Neural cell (in vitro differentiated cells): Measurements from ENCODE around the gene TMEM184B. TPM values are rescaled to one million over a fixed set of nuclear protein-coding genes. Genes with fewer than 3 reads are reported as not detected.

Experiments used
- H2AFZ ChIP-seq: fragments of 200-600, 300-800 bp; sonication (generic), shearing (Covaris generic); 2 replicates; pipeline ENCODE4 v1.6.0; 2014; ENCODE audit warnings: low read depth, mild to moderate bottlenecking, antibody characterized with exemption, low read length, moderate library complexity
- H3F3A ChIP-seq: fragments of 200-600 bp; shearing (Covaris generic); 2 replicates; pipeline ENCODE4 v1.6.1; 2016; ENCODE audit warnings: mild to moderate bottlenecking, moderate library complexity, mixed read lengths, antibody characterized with exemption, low read length; ENCODE audit not compliant: insufficient read depth, poor library complexity, severe bottlenecking
- H3K27ac ChIP-seq: fragments of 200-600, 300-800 bp; sonication (generic), shearing (Covaris generic); 2 replicates; pipeline ENCODE4 v1.5.1; 2014; ENCODE audit warnings: mild to moderate bottlenecking, low read length, moderate library complexity
- H3K27me3 ChIP-seq: fragments of 300-800, 200-600 bp; sonication (generic), shearing (Covaris generic); 2 replicates; pipeline ENCODE4 v1.6.0; 2014; ENCODE audit warnings: mild to moderate bottlenecking, low read depth, low read length, moderate library complexity; ENCODE audit not compliant: insufficient read depth
- H3K36me3 ChIP-seq: fragments of 300-800, 200-600 bp; sonication (generic), shearing (Covaris generic); 2 replicates; pipeline ENCODE4 v1.5.1; 2014; ENCODE audit warnings: mild to moderate bottlenecking, antibody characterized with exemption, low read length, moderate library complexity; ENCODE audit not compliant: insufficient read depth
- H3K4me2 ChIP-seq: fragments of 300-800, 200-600 bp; sonication (generic), shearing (Covaris generic); 2 replicates; pipeline ENCODE4 v1.6.0; 2014; ENCODE audit warnings: mild to moderate bottlenecking, low read length
- H3K4me3 ChIP-seq: fragments of 300-800, 200-600 bp; sonication (generic), shearing (Covaris generic); 2 replicates; pipeline ENCODE4 v1.5.1; 2014; ENCODE audit warnings: mild to moderate bottlenecking, low read length, moderate library complexity
- H3K79me2 ChIP-seq: fragments of 200-600 bp; shearing (Covaris generic); replicated peaks from 2 replicates; pipeline ENCODE4 v1.6.0; 2014; ENCODE audit warnings: mild to moderate bottlenecking, low read length, moderate library complexity; ENCODE audit not compliant: insufficient read depth
- H3K9ac ChIP-seq: fragments of 300-800, 200-600 bp; sonication (generic), shearing (Covaris generic); 2 replicates; pipeline ENCODE4 v1.6.1; 2016; ENCODE audit warnings: mild to moderate bottlenecking, low read length, mixed read lengths
- H3K9me2 ChIP-seq: fragments of 200-600 bp; shearing (Covaris generic); 2 replicates; pipeline ENCODE4 v1.6.1; 2016; ENCODE audit warnings: mild to moderate bottlenecking, low read length, mixed read lengths; ENCODE audit not compliant: insufficient read depth
- H3K9me3 ChIP-seq: fragments of 200-600, 300-800 bp; sonication (generic), shearing (Covaris generic); 2 replicates; pipeline ENCODE4 v1.6.1; 2016; ENCODE audit warnings: mild to moderate bottlenecking, mixed run types, low read length, moderate library complexity, mixed read lengths
- H4K20me1 ChIP-seq: fragments of 200-600 bp; shearing (Covaris generic); 2 replicates; pipeline ENCODE4 v1.6.1; 2016; ENCODE audit warnings: mild to moderate bottlenecking, mixed run types; ENCODE audit not compliant: insufficient read depth
- CTCF ChIP-seq: fragments of 450-650 bp; IDR thresholded peaks from 2 replicates; pipeline ENCODE4 v1.5.1; 2014; ENCODE audit warnings: antibody characterized with exemption, mild to moderate bottlenecking, moderate library complexity; ENCODE audit not compliant: poor library complexity, severe bottlenecking
- EP300 ChIP-seq: fragments of 450-650 bp; conservative IDR thresholded peaks from 2 replicates; pipeline ENCODE4 v1.6.1; 2014; ENCODE audit warnings: antibody characterized with exemption, mild to moderate bottlenecking, moderate library complexity; ENCODE audit not compliant: poor library complexity, severe bottlenecking
- EZH2 ChIP-seq: fragments of 200-600, 300-800 bp; shearing (Covaris generic), sonication (generic); IDR thresholded peaks from 2 replicates; pipeline ENCODE4 v1.6.1; 2014; ENCODE audit warnings: antibody characterized with exemption, low read length, borderline replicate concordance, mild to moderate bottlenecking; ENCODE audit not compliant: insufficient read depth, poor library complexity, severe bottlenecking
- MXI1 ChIP-seq: fragments of 450-650 bp; conservative IDR thresholded peaks from 2 replicates; pipeline ENCODE4 v1.6.1; 2014; ENCODE audit warnings: antibody characterized with exemption, mild to moderate bottlenecking; ENCODE audit not compliant: poor library complexity, severe bottlenecking
- POLR2AphosphoS5 ChIP-seq: IDR thresholded peaks from 2 replicates; pipeline ENCODE4 v1.6.1; 2012
- RAD21 ChIP-seq: fragments of 450-650 bp; conservative IDR thresholded peaks from 2 replicates; pipeline ENCODE4 v1.6.1; 2014; ENCODE audit warnings: antibody characterized with exemption, mild to moderate bottlenecking, moderate library complexity
- SMC3 ChIP-seq: fragments of 450-650 bp; conservative IDR thresholded peaks from 2 replicates; pipeline ENCODE4 v1.6.1; 2014; ENCODE audit warnings: antibody characterized with exemption, mild to moderate bottlenecking, moderate library complexity; ENCODE audit not compliant: poor library complexity
- TAF1 ChIP-seq: IDR thresholded peaks from 2 replicates; pipeline ENCODE4 v1.6.1; 2012; ENCODE audit warnings: low read depth
- polyA plus RNA-seq: library from polyadenylated mRNA; depleted of rRNA; stranded (reverse); fragments of >200 nt; gene quantifications from 2 replicates; pipeline ENCODE4 v1.2.3, GENCODE V29; 2014
- TF ChIP-seq, protein P1 (sequence below): IDR thresholded peaks from 2 replicates; pipeline ENCODE4 v1.6.1; 2012; ENCODE audit warnings: borderline replicate concordance

The TMEM184B gene
- polyA plus RNA-seq, 1 donor from 2014 or later = 19.7 TPM

- H2AFZ ChIP-seq = no peak overlapping the region
- no peaks in the 10 kb centered on the region for H3K9me3 ChIP-seq
- no peak overlapping the region for H3K4me2 ChIP-seq
- no peaks in the 10 kb centered on the region for H3K36me3 ChIP-seq
- no peaks in the 10 kb centered on the region for H3F3A ChIP-seq
- H3K27ac ChIP-seq = no peak overlapping the region
- TF ChIP-seq, protein P1, sequence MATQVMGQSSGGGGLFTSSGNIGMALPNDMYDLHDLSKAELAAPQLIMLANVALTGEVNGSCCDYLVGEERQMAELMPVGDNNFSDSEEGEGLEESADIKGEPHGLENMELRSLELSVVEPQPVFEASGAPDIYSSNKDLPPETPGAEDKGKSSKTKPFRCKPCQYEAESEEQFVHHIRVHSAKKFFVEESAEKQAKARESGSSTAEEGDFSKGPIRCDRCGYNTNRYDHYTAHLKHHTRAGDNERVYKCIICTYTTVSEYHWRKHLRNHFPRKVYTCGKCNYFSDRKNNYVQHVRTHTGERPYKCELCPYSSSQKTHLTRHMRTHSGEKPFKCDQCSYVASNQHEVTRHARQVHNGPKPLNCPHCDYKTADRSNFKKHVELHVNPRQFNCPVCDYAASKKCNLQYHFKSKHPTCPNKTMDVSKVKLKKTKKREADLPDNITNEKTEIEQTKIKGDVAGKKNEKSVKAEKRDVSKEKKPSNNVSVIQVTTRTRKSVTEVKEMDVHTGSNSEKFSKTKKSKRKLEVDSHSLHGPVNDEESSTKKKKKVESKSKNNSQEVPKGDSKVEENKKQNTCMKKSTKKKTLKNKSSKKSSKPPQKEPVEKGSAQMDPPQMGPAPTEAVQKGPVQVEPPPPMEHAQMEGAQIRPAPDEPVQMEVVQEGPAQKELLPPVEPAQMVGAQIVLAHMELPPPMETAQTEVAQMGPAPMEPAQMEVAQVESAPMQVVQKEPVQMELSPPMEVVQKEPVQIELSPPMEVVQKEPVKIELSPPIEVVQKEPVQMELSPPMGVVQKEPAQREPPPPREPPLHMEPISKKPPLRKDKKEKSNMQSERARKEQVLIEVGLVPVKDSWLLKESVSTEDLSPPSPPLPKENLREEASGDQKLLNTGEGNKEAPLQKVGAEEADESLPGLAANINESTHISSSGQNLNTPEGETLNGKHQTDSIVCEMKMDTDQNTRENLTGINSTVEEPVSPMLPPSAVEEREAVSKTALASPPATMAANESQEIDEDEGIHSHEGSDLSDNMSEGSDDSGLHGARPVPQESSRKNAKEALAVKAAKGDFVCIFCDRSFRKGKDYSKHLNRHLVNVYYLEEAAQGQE = no peak
- no peak for TF ChIP-seq CTCF
- no peaks in the 10 kb centered on the region for H3K27me3 ChIP-seq
- no peak overlapping the region for H3K4me3 ChIP-seq
- H3K9me2 ChIP-seq = no peaks in the 10 kb centered on the region
- peaks cover 3% of the 10 kb centered on the region for H3K79me2 ChIP-seq
- peaks cover 6% of the 10 kb centered on the region for H4K20me1 ChIP-seq
- no peak overlapping the region for H3K9ac ChIP-seq
These were observed 13.9 kb downstream of the TMEM184B start for GRCh38 chr22:38258895-38259294.

DNA sequence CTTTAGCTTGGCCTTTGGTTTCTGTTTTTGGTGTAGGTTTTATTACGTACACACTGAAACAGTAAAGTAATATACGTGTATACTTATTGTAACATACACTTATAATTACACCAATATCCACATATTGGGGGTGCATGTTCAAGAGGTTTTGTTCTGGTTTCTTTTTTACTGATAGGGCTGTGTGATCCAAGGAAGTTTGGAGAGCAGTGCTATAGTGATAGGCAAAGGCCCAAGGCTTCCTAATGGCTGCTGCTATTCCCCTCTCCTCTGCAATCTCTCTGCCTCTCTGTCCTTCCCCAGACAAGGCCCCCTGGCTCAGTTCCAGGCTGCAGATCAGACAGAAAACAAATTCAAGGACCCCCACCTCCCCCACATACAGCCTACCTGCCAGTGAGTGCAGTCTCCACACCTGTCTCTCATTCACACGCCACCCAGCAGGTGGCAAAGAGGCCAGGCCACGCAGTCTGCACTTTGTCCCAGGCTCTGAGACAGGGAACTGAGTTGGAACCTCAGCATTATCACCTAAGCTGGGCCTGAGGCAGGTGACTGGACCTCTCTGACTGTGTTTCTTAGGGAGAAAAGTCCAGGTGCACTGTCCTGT is 15.1 kb downstream of the TMEM184B start:
- H2AFZ ChIP-seq = no peak overlapping the region

More for the DNA sequence above, 15.1 kb downstream of the TMEM184B start:
- Histone ChIP-seq H3K9ac (no peak overlapping the region), H3F3A (no peaks in the 10 kb centered on the region), H3K36me3 (no peaks in the 10 kb centered on the region), H3K27ac (no peak overlapping the region), H3K27me3 (no peaks in the 10 kb centered on the region), H3K4me2 (no peak overlapping the region), H3K4me3 (no peak overlapping the region), H3K9me3 (no peaks in the 10 kb centered on the region), H3K79me2 (peaks cover 3% of the 10 kb centered on the region), H4K20me1 (peaks cover 6% of the 10 kb centered on the region), H3K9me2 (no peaks in the 10 kb centered on the region)
- TF ChIP-seq, protein P1 = no peak
- no peak for TF ChIP-seq EZH2
- TF ChIP-seq RAD21 = no peak
- no peak for TF ChIP-seq POLR2AphosphoS5
- no peak for TF ChIP-seq MXI1
- TF ChIP-seq EP300 = no peak
- no peak for TF ChIP-seq CTCF
- no peak for TF ChIP-seq SMC3
- no peak for TF ChIP-seq TAF1
